H9 (cell line): ENCODE data around the gene AFAP1L2. TPM values are rescaled to one million over a fixed set of nuclear protein-coding genes. Genes with fewer than 3 reads are reported as not detected.
A peak's percentile ranks its signal among the peaks of the same experiment; 100 is the strongest.

Experiments used
- DNase-seq: peaks from one replicate; pipeline ENCODE4 v3.0.0-alpha.2; 2017
- H2AFZ ChIP-seq: one replicate; pipeline ENCODE4 v1.6.1; 2013; ENCODE audit warnings: mild to moderate bottlenecking, low read length, control low read depth, moderate library complexity
- H2AK5ac ChIP-seq: 2 replicates; pipeline ENCODE4 v1.6.1; 2013; ENCODE audit warnings: low read length, control low read depth, mixed read lengths; ENCODE audit not compliant: insufficient read length
- H2BK120ac ChIP-seq: one replicate; pipeline ENCODE4 v1.6.1; 2013; ENCODE audit warnings: low read depth, mild to moderate bottlenecking, low read length, control low read depth, inconsistent platforms; ENCODE audit not compliant: poor library complexity, severe bottlenecking
- H2BK12ac ChIP-seq: 2 replicates; pipeline ENCODE4 v1.6.1; 2013; ENCODE audit warnings: low read length, control low read depth, mixed read lengths, low read depth; ENCODE audit not compliant: insufficient read length
- H2BK15ac ChIP-seq: 2 replicates; pipeline ENCODE4 v1.6.1; 2013; ENCODE audit warnings: low read depth, low read length, control low read depth
- H2BK20ac ChIP-seq: one replicate; pipeline ENCODE4 v1.6.1; 2013; ENCODE audit warnings: low read depth, mild to moderate bottlenecking, low read length, control low read depth, inconsistent platforms; ENCODE audit not compliant: poor library complexity, severe bottlenecking
- H2BK5ac ChIP-seq: 2 replicates; pipeline ENCODE4 v1.6.1; 2013; ENCODE audit warnings: low read length, control low read depth, mixed read lengths; ENCODE audit not compliant: insufficient read length
- H3K14ac ChIP-seq: 2 replicates; pipeline ENCODE4 v1.6.1; 2013; ENCODE audit warnings: low read length, control low read depth; ENCODE audit not compliant: insufficient read depth
- H3K18ac ChIP-seq: 2 replicates; pipeline ENCODE4 v1.6.1; 2013; ENCODE audit warnings: low read depth, mild to moderate bottlenecking, mixed read lengths, low read length, control low read depth; ENCODE audit not compliant: insufficient read length
- H3K23ac ChIP-seq: 2 replicates; pipeline ENCODE4 v1.6.1; 2013; ENCODE audit warnings: low read length, control low read depth, mixed read lengths, low read depth; ENCODE audit not compliant: insufficient read length
- H3K23me2 ChIP-seq: 2 replicates; pipeline ENCODE4 v1.6.1; 2013; ENCODE audit warnings: low read depth, mild to moderate bottlenecking, mixed read lengths, low read length, control low read depth; ENCODE audit not compliant: insufficient read length, poor library complexity, severe bottlenecking
- H3K27ac ChIP-seq: 2 replicates; pipeline ENCODE4 v1.5.1; 2013; ENCODE audit warnings: low read length, control low read depth, mixed read lengths, low read depth; ENCODE audit not compliant: insufficient read length
- H3K27me3 ChIP-seq: 2 replicates; pipeline ENCODE4 v1.6.1; 2013; ENCODE audit warnings: low read length, control low read depth, inconsistent platforms; ENCODE audit not compliant: insufficient read depth
- H3K4ac ChIP-seq: 2 replicates; pipeline ENCODE4 v1.6.1; 2013; ENCODE audit warnings: low read depth, mild to moderate bottlenecking, control low read depth, inconsistent platforms, low read length, moderate library complexity
- H3K4me1 ChIP-seq: 2 replicates; pipeline ENCODE4 v1.6.1; 2013; ENCODE audit warnings: low read length, control low read depth, inconsistent platforms; ENCODE audit not compliant: insufficient read depth
- H3K4me2 ChIP-seq: 2 replicates; pipeline ENCODE4 v1.6.1; 2013; ENCODE audit warnings: low read length, control low read depth, mixed read lengths; ENCODE audit not compliant: insufficient read length, insufficient read depth
- H3K56ac ChIP-seq: 2 replicates; pipeline ENCODE4 v1.6.1; 2013; ENCODE audit warnings: low read depth, mild to moderate bottlenecking, mixed read lengths, low read length, control low read depth; ENCODE audit not compliant: insufficient read length
- H3K79me1 ChIP-seq: 2 replicates; pipeline ENCODE4 v1.6.1; 2013; ENCODE audit warnings: low read depth, mild to moderate bottlenecking, moderate library complexity, low read length, control low read depth, inconsistent platforms; ENCODE audit not compliant: insufficient read depth, poor library complexity, severe bottlenecking
- H3K79me2 ChIP-seq: 2 replicates; pipeline ENCODE4 v1.6.1; 2013; ENCODE audit warnings: low read length, control low read depth, inconsistent platforms; ENCODE audit not compliant: insufficient read depth
- H3K9ac ChIP-seq: 2 replicates; pipeline ENCODE4 v1.6.1; 2013; ENCODE audit warnings: low read length, control low read depth, mixed read lengths; ENCODE audit not compliant: insufficient read length; ENCODE audit errors: extremely low read depth
- H3K9me3 ChIP-seq: one replicate; pipeline ENCODE4 v1.6.1; 2013; ENCODE audit warnings: low read depth, low read length, inconsistent platforms; ENCODE audit not compliant: control insufficient read depth
- H3T11ph ChIP-seq: one replicate; pipeline ENCODE4 v1.6.1; 2013; ENCODE audit warnings: mild to moderate bottlenecking, low read length, control low read depth, inconsistent platforms
- H4K20me1 ChIP-seq: one replicate; pipeline ENCODE4 v1.6.1; 2013; ENCODE audit not compliant: control insufficient read depth, insufficient read length, insufficient read depth
- H4K5ac ChIP-seq: 2 replicates; pipeline ENCODE4 v1.6.1; 2013; ENCODE audit warnings: low read depth, mild to moderate bottlenecking, mixed read lengths, low read length, control low read depth; ENCODE audit not compliant: insufficient read length
- H4K8ac ChIP-seq: replicated peaks from 2 replicates; pipeline ENCODE4 v1.6.1; 2013; ENCODE audit warnings: low read length, control low read depth, mixed read lengths, low read depth; ENCODE audit not compliant: insufficient read length
- H4K91ac ChIP-seq: 2 replicates; pipeline ENCODE4 v1.6.1; 2013; ENCODE audit warnings: low read depth, mild to moderate bottlenecking, moderate library complexity, mixed read lengths, low read length, control low read depth; ENCODE audit not compliant: insufficient read length
- H3K27ac Mint-ChIP-seq, 3 experiments: 2 replicates in 2 of 3; 3 replicates in 1 of 3; pipeline ENCODE4 v1.8.0; 2020 to 2021; ENCODE audit warnings: mixed read lengths in 3 of 3, mild to moderate bottlenecking in 1 of 3, moderate library complexity in 1 of 3
- H3K27me3 Mint-ChIP-seq: 2 replicates; pipeline ENCODE4 v1.8.0; 2021; ENCODE audit warnings: low read depth, mild to moderate bottlenecking, moderate library complexity, mixed read lengths
- H3K36me3 Mint-ChIP-seq, 3 experiments: 2 replicates in 2 of 3; 3 replicates in 1 of 3; pipeline ENCODE4 v1.8.0; 2020 to 2021; ENCODE audit warnings: low read depth in 3 of 3, mixed read lengths in 3 of 3; ENCODE audit not compliant: insufficient read depth in 1 of 3
- H3K4me1 Mint-ChIP-seq, 2 experiments: 2 replicates each; pipeline ENCODE4 v1.8.0; 2020; ENCODE audit warnings: mixed read lengths in 2 of 2
- H3K4me3 Mint-ChIP-seq, 2 experiments: 2 replicates in 1 of 2; 3 replicates in 1 of 2; pipeline ENCODE4 v1.8.0; 2020 to 2021; ENCODE audit warnings: mild to moderate bottlenecking in 2 of 2, mixed read lengths in 2 of 2, moderate library complexity in 1 of 2
- H3K9me3 Mint-ChIP-seq, 2 experiments: 2 replicates in 1 of 2; 3 replicates in 1 of 2; pipeline ENCODE4 v1.8.0; 2020; ENCODE audit warnings: mild to moderate bottlenecking in 2 of 2, mixed read lengths in 2 of 2, moderate library complexity in 1 of 2
- WGBS: extraction: QIAGEN DNeasy Blood & Tissue Kit; methylation state at CpG from one replicate; pipeline ENCODE4 v1.1.7; 2013; ENCODE audit warnings: missing lambda C conversion rate, low lambda C conversion rate, mixed read lengths; ENCODE audit not compliant: insufficient read length; ENCODE audit errors: extremely low coverage; 5-methylcytosine and 5-hydroxymethylcytosine counted together
- total RNA-seq: library from RNA; stranded (reverse); gene quantifications from 2 replicates; pipeline ENCODE4 v1.2.1, GENCODE V29; 2021
- TF ChIP-seq, protein P1 (sequence below): fragments of 200-600 bp; sonication (generic); conservative IDR thresholded peaks from 3 replicates; pipeline ENCODE4 v1.8.0; 2021; ENCODE audit warnings: antibody characterized with exemption, mild to moderate bottlenecking

Gene AFAP1L2
- total RNA-seq, 1 experiment from 2014 or later: 0.77 TPM

DNA sequence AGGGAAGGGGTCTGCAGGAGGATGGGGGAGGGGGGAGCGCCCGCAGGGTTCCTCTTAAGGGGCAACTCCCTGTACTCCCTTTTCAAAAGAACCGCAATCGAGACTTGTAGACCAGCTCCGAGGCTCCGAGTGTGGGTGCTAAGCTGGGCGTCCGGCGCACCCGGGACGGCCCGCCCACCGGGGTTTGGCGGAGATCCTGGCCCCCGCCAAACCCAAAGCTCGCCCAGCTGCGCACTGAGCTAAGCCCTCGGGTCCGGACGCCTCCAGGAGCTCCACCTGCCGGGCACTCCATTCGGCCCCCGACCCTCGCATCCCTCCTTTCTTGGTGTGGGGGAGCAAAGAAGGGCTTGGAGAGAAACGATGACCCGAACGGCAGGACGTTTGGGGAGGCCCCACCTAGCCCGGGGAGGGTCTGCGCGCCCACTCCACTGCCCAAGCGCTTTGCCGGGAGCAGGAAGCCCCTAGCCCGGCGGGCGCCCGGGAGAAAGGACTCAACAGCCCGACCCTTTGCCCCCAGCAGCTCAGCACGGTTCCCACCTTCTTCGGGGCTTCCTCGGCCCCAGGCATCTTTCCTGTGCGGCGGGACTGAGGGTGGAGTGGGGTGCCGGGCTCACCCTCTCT, 651 bp downstream of the AFAP1L2 start:
- Histone ChIP-seq H3K23ac (no peak overlapping the region), H2AFZ (no peak overlapping the region), H3K4me1 (no peaks in the 10 kb centered on the region), H3K14ac (no peak overlapping the region; the same call in 1 of the 2 replicates), H2BK5ac (no peak overlapping the region), H3K79me2 (no peaks in the 10 kb centered on the region), H3K79me1 (no peaks in the 10 kb centered on the region), H3K4ac (no peak overlapping the region), H2AK5ac (no peak overlapping the region), H4K91ac (no peak overlapping the region), H3K27me3 (no peaks in the 10 kb centered on the region; the same call in 1 of the 2 replicates), H3K4me2 (peak overlapping the region; percentile 78), H3K9ac (no peak overlapping the region), H4K5ac (no peak overlapping the region), H3K23me2 (peaks cover 24% of the 10 kb centered on the region), H4K20me1 (no peaks in the 10 kb centered on the region), H3K27ac (no peak overlapping the region), H2BK15ac (no peak overlapping the region), H4K8ac (no peak overlapping the region), H3T11ph (no peak overlapping the region), H2BK20ac (no peak overlapping the region), H3K9me3 (no peaks in the 10 kb centered on the region), H2BK12ac (no peak overlapping the region), H3K18ac (no peak overlapping the region), H3K56ac (no peak overlapping the region), H2BK120ac (no peak overlapping the region)
- Mint-ChIP-seq H3K4me1 (peaks cover 20 to 28% of the 10 kb centered on the region in 2 experiments), H3K27ac (no peak overlapping the region), H3K27me3 (peaks cover 91% of the 10 kb centered on the region), H3K36me3 (no peaks in the 10 kb centered on the region), H3K9me3 (peaks cover 2 to 5% of the 10 kb centered on the region in 2 experiments; a peak in 2 of 5 replicates), H3K4me3 (peak overlapping the region; percentile 72 to 89)
- peak; percentile 70 for DNase-seq
- TF ChIP-seq, protein P1, sequence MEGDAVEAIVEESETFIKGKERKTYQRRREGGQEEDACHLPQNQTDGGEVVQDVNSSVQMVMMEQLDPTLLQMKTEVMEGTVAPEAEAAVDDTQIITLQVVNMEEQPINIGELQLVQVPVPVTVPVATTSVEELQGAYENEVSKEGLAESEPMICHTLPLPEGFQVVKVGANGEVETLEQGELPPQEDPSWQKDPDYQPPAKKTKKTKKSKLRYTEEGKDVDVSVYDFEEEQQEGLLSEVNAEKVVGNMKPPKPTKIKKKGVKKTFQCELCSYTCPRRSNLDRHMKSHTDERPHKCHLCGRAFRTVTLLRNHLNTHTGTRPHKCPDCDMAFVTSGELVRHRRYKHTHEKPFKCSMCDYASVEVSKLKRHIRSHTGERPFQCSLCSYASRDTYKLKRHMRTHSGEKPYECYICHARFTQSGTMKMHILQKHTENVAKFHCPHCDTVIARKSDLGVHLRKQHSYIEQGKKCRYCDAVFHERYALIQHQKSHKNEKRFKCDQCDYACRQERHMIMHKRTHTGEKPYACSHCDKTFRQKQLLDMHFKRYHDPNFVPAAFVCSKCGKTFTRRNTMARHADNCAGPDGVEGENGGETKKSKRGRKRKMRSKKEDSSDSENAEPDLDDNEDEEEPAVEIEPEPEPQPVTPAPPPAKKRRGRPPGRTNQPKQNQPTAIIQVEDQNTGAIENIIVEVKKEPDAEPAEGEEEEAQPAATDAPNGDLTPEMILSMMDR: peak; percentile 59
- no CpG with 5 or more reads among the region's 44 CpGs for WGBS
